Tibial nerve (tissue), 4 donors: Measurements from ENCODE around the gene CPHXL2. TPM values are rescaled to one million over a fixed set of nuclear protein-coding genes. Genes with fewer than 3 reads are reported as not detected.

Experiments used
- DNase-seq, 2 donors: peaks; one replicate each; pipeline ENCODE4 v3.0.0-alpha.2; 2019; ENCODE audit warnings: low spot score in 2 of 2
- H3K27ac ChIP-seq, 4 donors: fragments of 200-600 bp; sonication (generic) in 3 of 4; one replicate each; pipeline ENCODE4 v1.5.1; 2017 to 2019; ENCODE audit warnings: mild to moderate bottlenecking in 1 of 4
- H3K27me3 ChIP-seq, 2 donors: fragments of 200-600 bp; sonication (generic) in 1 of 2; one replicate each; pipeline versions ENCODE4 v1.5.1 to v1.6.0; 2017 to 2019
- H3K36me3 ChIP-seq, 3 donors: fragments of 200-600 bp; sonication (generic); one replicate each; pipeline ENCODE4 v1.5.1; 2018 to 2019
- H3K4me1 ChIP-seq, 4 donors: fragments of 200-600 bp; sonication (generic) in 3 of 4; one replicate each; pipeline ENCODE4 v1.5.1; 2017 to 2019
- H3K4me3 ChIP-seq, 4 donors: fragments of 200-600 bp; sonication (generic) in 3 of 4; one replicate each; pipeline ENCODE4 v1.5.1; 2017 to 2019; ENCODE audit warnings: mild to moderate bottlenecking in 1 of 4, moderate library complexity in 1 of 4
- H3K9me3 ChIP-seq, 4 donors: fragments of 200-600 bp; sonication (generic) in 3 of 4; one replicate each; pipeline ENCODE4 v1.5.1; 2017 to 2019
- CTCF ChIP-seq, 5 experiments: fragments of 200-600 bp in 3 of 5; fragments of 450-650 bp in 2 of 5; sonication (generic) in 3 of 5; IDR thresholded peaks; one replicate each; pipeline ENCODE4 v1.5.1; 2016 to 2019; ENCODE audit warnings: antibody characterized with exemption in 5 of 5, mild to moderate bottlenecking in 3 of 5, moderate library complexity in 2 of 5
- EP300 ChIP-seq, 2 donors: sonication (generic); formaldehyde crosslinking; IDR thresholded peaks; one replicate each; pipeline ENCODE4 v1.6.1; 2017; ENCODE audit warnings: antibody characterized with exemption in 2 of 2, mild to moderate bottlenecking in 1 of 2
- POLR2A ChIP-seq, 2 donors: fragments of 450-650 bp; IDR thresholded peaks; one replicate each; pipeline ENCODE4 v1.6.1; 2017; ENCODE audit warnings: antibody characterized with exemption in 2 of 2, mild to moderate bottlenecking in 2 of 2, moderate library complexity in 2 of 2
- WGBS, 2 donors: methylation state at CpG; one replicate each; pipeline ENCODE4 v1.1.5; 2018; 5-methylcytosine and 5-hydroxymethylcytosine counted together
- total RNA-seq, 4 donors: library from RNA; depleted of rRNA; stranded (reverse); fragments of >200 nt; gene quantifications; one replicate each; pipeline ENCODE4 v1.1.0, GENCODE V29; 2016

CPHXL2 gene
- total RNA-seq, 4 donors from 2014 or later, result not detected

- no peaks in the 10 kb centered on the region for H3K4me1 ChIP-seq
- H3K36me3 ChIP-seq, result peaks cover 0 to 5% (median 0%) of the 10 kb centered on the region in 3 donors
- no peak overlapping the region for H3K4me3 ChIP-seq
- no peaks in the 10 kb centered on the region for H3K27me3 ChIP-seq
- no peak for TF ChIP-seq POLR2A (IDR thresholded peaks at IDR 0.05)
- TF ChIP-seq CTCF (IDR thresholded peaks at IDR 0.05), result no peak
- TF ChIP-seq EP300 (IDR thresholded peaks at IDR 0.05), result no peak
- H3K27ac ChIP-seq, result no peak overlapping the region
- no peak for DNase-seq
- 80 to 86% methylated on average over 2 of the region's 2 CpGs for WGBS, 2 donors
- no peaks in the 10 kb centered on the region for H3K9me3 ChIP-seq
Measured at GRCh38 chr16:75702242-75702641, 25.4 kb upstream of the CPHXL2 start.

GRCh38 chr16:75701361-75701760 lies 24.6 kb upstream of the CPHXL2 start, which contains the start of gene DUXB:
Gene DUXB (minus strand): TSS chr16:75701461. CDS start chr16:75701418, 43 bp downstream.
- H3K9me3 ChIP-seq, result no peaks in the 10 kb centered on the region
- no peak within 1 kb of the TSS for H3K4me3 ChIP-seq
- no peaks in the 10 kb centered on the region for H3K4me1 ChIP-seq
- H3K27me3 ChIP-seq, result no peaks in the 10 kb centered on the region
- WGBS, 2 donors, result 84 to 93% methylated on average over 5 of the region's 5 CpGs
- DNase-seq, result no peak
- H3K36me3 ChIP-seq, result peaks cover 0 to 5% (median 0%) of the 10 kb centered on the region in 3 donors
- TF ChIP-seq POLR2A (IDR thresholded peaks at IDR 0.05) (no peak), CTCF (IDR thresholded peaks at IDR 0.05) (no peak), EP300 (IDR thresholded peaks at IDR 0.05) (no peak)
- H3K27ac ChIP-seq, result no peak within 1 kb of the TSS

GRCh38 chr16:75697571-75697970 lies 20.8 kb upstream of the CPHXL2 start:
- no peaks in the 10 kb centered on the region for H3K36me3 ChIP-seq
- no peak overlapping the region for H3K27ac ChIP-seq
- 86 to 92% methylated on average over 5 of the region's 5 CpGs for WGBS, 2 donors
- DNase-seq, result no peak
- no peaks in the 10 kb centered on the region for H3K27me3 ChIP-seq
- H3K4me1 ChIP-seq, result no peaks in the 10 kb centered on the region
- TF ChIP-seq CTCF (IDR thresholded peaks at IDR 0.05) (no peak), EP300 (IDR thresholded peaks at IDR 0.05) (no peak), POLR2A (IDR thresholded peaks at IDR 0.05) (no peak)
- H3K9me3 ChIP-seq, result no peaks in the 10 kb centered on the region
- no peak overlapping the region for H3K4me3 ChIP-seq

- Histone ChIP-seq H3K27me3 (no peaks in the 10 kb centered on the region), H3K36me3 (no peaks in the 10 kb centered on the region), H3K27ac (no peak overlapping the region), H3K4me3 (no peak overlapping the region), H3K4me1 (no peaks in the 10 kb centered on the region), H3K9me3 (no peaks in the 10 kb centered on the region)
- TF ChIP-seq POLR2A (IDR thresholded peaks at IDR 0.05), result no peak
- TF ChIP-seq CTCF (IDR thresholded peaks at IDR 0.05), result no peak
- TF ChIP-seq EP300 (IDR thresholded peaks at IDR 0.05), result no peak
- 85 to 88% methylated on average over 6 of the region's 6 CpGs for WGBS, 2 donors
- DNase-seq, result no peak
Measured at GRCh38 chr16:75695708-75696107, 18.9 kb upstream of the CPHXL2 start.

GRCh38 chr16:75687361-75687760 lies 10.6 kb upstream of the CPHXL2 start:
- Histone ChIP-seq H3K27me3 (no peaks in the 10 kb centered on the region), H3K4me3 (no peak overlapping the region), H3K9me3 (no peaks in the 10 kb centered on the region), H3K36me3 (no peaks in the 10 kb centered on the region), H3K4me1 (no peaks in the 10 kb centered on the region), H3K27ac (no peak overlapping the region)
- DNase-seq, result no peak
- no peak for TF ChIP-seq POLR2A (IDR thresholded peaks at IDR 0.05)
- no peak for TF ChIP-seq EP300 (IDR thresholded peaks at IDR 0.05)
- no peak for TF ChIP-seq CTCF (IDR thresholded peaks at IDR 0.05)
